ENCODE data around the gene FER.
A peak's percentile ranks its signal among the peaks of the same experiment; 100 is the strongest.
"Not testable (repeated sequence)": the region's sequence is repeated elsewhere in the genome, so short reads cannot be mapped to it uniquely, and the experiment has no call there.

Gene FER

DNA sequence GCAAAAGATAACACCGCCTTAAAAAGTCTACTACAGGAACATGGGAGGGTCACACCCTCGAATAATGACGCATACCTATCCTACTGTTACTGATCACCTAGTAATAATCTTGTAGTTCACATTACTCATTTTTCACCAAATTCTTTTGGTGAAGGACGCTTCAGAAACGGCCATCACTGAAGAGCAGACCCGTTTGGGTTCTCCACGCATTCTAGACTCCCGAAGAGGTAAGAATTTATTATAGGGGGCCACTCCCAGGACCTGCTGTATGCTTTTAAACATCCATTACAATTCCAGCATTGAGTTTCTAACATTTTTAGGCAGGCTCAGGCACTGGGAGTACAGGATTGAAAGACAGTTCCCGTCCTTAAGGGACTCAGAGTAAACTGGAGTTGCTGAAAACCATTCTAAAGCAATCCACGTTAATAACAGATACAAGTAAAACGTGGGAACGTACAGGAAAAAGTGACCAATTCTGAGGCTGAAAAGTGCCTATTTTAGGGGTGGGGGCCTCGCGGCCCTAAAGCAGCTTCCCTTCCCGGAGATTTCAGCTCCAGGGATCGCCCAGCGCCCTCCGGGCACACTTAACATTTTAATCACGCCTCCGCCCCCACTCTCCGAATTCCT, at the start of gene FER:
Gene FER, plus strand, starts transcription at position 124 of the 627 bp plus-strand sequence. CDS start 50,286 bp downstream, outside the sequence.
- no peaks in the 10 kb centered on the region for H3K9me3 Mint-ChIP-seq
- peaks cover 7% of the 10 kb centered on the region for H3K4me1 Mint-ChIP-seq (ENCODE audit: low read depth)
- H3K27me3 Mint-ChIP-seq: peaks cover 3% of the 10 kb centered on the region
- H3K4me3 Mint-ChIP-seq: peak within 1 kb of the TSS; percentile 98
- peaks cover 18% of the 10 kb centered on the region for H3K36me3 Mint-ChIP-seq (ENCODE audit: low read depth)
- intact Hi-C loops (cut with micrococcal nuclease): loop anchor here (1.0 to 5.0 kb wide), 3 partner anchors 18 to 659 kb away; partner anchors contain the start of gene PJA2
- H3K27ac Mint-ChIP-seq: peak within 1 kb of the TSS; percentile 99

DNA sequence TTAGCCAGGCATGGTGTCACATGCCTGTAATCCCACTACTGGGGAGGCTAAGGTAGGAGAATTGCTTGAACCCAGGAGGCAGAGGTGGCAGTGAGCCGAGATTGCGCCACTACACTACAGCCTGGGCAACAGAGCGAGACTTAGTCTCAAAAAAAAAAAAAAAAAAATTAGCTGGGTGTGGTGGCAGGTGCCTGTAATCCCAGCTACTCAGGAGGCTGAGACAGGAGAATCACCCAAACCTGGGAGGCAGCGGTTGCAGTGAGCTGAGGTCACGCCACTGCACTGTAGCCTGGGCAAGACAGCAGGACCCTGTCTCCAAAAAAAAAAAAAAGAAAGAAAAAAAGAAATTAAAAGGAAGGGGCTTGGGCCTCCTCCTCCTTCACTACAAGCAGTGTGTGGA, 47.3 kb upstream of the FER start:
- H3K4me1 Mint-ChIP-seq (ENCODE audit: low read depth); intact Hi-C loops (cut with micrococcal nuclease); H3K36me3 Mint-ChIP-seq (ENCODE audit: low read depth); H3K27me3 Mint-ChIP-seq; H3K4me3 Mint-ChIP-seq; H3K27ac Mint-ChIP-seq; H3K9me3 Mint-ChIP-seq: not testable (repeated sequence)

DNA sequence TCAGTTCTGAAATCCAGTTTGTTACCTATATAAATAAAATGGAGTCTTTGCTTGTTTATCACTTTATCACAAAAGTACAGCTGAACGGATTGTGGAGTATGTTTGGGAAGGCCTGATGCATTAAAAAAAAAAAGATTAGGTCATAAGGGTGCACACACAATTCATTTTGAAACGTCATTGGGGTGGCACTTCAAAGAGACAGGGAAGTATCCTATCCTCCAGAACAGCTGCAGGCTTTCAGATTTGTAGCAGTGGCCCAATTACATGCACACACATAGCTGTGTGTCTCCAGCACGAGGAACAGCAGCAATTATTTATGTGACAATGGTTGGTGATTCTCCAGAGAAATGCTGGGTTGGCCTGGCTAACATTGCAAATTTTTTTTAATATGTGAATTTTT, 46.8 kb upstream of the FER start:
- Mint-ChIP-seq H3K9me3 (no peaks in the 10 kb centered on the region), H3K27me3 (peaks cover 4% of the 10 kb centered on the region), H3K4me1 (ENCODE audit: low read depth) (no peaks in the 10 kb centered on the region), H3K36me3 (ENCODE audit: low read depth) (no peaks in the 10 kb centered on the region), H3K4me3 (no peak overlapping the region), H3K27ac (no peak overlapping the region)
- intact Hi-C loops (cut with micrococcal nuclease): no loop called here

DNA sequence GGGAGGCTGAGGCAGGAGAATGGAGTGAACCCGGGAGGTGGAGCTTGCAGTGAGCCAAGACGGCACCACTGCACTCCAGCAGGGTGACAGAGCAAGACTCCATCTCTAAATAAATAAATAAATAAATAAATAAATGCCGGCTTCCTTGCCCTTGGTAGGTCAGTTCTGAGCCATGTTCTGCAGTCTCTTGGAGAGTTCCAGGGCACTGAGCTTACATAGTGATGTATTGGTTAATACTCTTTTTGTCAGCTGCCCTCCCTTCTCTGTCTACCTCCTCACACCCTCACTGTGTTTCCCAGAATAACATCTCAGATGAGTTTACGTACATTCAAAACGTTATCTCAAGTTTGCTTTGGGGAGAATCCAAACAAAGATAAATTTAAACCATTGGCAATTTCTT, 45.2 kb upstream of the FER start:
- Mint-ChIP-seq H3K36me3 (ENCODE audit: low read depth) (no peaks in the 10 kb centered on the region), H3K4me3 (no peak overlapping the region), H3K27me3 (peaks cover 1% of the 10 kb centered on the region), H3K9me3 (no peaks in the 10 kb centered on the region), H3K27ac (no peak overlapping the region), H3K4me1 (ENCODE audit: low read depth) (no peaks in the 10 kb centered on the region)
- intact Hi-C loops (cut with micrococcal nuclease): no loop called here

DNA sequence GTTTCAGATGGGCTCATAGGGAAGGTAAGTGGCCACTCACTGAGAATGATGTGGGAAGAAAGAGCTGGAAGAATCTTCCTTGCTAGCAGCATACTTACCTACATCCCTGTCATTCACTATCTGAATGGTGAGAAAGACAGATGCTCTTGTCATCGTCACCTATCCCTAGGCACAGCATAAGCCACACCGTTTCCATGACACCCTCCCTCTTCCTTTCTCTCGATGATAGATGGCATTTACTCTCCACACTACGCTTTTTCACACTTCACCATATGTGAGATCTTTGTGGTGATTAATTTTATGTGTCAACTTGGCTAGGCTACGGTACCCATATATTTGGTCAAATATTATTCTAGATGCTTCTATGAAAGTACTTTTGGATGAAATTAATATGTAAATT, 44.4 kb upstream of the FER start:
- H3K4me3 Mint-ChIP-seq: no peak overlapping the region
- H3K9me3 Mint-ChIP-seq: no peaks in the 10 kb centered on the region
- no peaks in the 10 kb centered on the region for H3K4me1 Mint-ChIP-seq (ENCODE audit: low read depth)
- peaks cover 1% of the 10 kb centered on the region for H3K27me3 Mint-ChIP-seq
- H3K27ac Mint-ChIP-seq: no peak overlapping the region
- no peaks in the 10 kb centered on the region for H3K36me3 Mint-ChIP-seq (ENCODE audit: low read depth)
- intact Hi-C loops (cut with micrococcal nuclease): no loop called here

DNA sequence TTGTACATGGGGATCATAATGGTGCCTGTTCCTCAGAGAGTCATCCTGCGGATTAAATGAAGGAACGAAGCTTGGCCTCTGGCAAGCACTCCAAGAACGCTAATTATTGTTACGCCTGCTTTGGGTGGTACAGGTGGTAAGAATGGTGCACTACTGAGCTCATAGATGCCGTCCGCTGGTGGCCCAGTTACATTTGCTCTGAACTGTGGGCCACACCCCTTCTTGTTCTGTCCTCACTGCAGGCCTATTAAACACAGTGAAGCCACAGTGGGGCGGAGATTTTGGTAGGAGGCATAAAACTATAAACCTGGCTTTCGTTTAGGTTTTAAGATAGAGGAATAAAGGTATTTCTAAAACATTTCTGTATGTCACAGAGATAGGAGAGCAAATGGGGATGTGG, 40.6 kb upstream of the FER start:
- intact Hi-C loops (cut with micrococcal nuclease): no loop called here
- Mint-ChIP-seq H3K27ac (no peak overlapping the region), H3K4me1 (ENCODE audit: low read depth) (no peaks in the 10 kb centered on the region), H3K9me3 (no peaks in the 10 kb centered on the region), H3K27me3 (peaks cover 1% of the 10 kb centered on the region), H3K36me3 (ENCODE audit: low read depth) (no peaks in the 10 kb centered on the region), H3K4me3 (no peak overlapping the region)

DNA sequence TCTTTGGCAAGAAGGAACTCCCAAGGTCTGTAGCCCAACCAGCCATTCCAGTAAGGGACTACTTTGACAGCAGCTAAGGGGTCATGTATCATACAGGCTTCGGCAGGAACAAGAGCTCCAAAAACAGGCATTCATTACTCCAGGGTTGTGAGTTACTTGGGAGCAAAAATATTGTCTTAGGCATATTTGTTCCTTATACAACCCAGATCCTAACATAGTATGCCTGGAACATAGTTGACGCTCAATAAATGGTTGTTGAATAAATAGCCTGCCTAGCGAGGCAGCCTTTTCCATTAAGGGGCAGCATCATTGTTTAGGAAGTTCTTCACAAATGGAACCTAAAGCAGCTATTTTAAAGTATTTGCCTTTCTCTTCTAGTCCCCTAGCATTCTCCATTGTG, 35.8 kb upstream of the FER start:
- Mint-ChIP-seq H3K4me3 (no peak overlapping the region), H3K4me1 (ENCODE audit: low read depth) (no peaks in the 10 kb centered on the region), H3K27me3 (no peaks in the 10 kb centered on the region), H3K36me3 (ENCODE audit: low read depth) (no peaks in the 10 kb centered on the region), H3K27ac (no peak overlapping the region), H3K9me3 (no peaks in the 10 kb centered on the region)
- intact Hi-C loops (cut with micrococcal nuclease): no loop called here

DNA sequence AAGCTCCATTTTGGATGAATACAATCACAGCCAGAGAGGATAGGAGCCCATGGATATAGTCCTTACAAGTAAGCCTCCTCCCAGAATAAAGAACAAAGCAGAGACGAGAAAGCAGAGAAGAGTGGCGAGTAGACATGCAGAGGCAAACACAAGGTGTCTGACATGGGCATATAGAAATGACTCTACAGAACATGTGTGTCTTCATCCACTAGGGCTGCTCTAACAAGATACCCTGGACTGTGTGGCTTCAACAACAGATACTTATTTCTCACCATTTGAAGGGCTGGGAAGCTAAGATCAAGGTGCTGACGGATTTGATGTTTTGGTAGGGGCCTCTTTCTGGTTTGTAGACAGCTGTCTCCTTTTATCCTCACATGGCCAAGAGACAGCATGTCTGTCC, 32.3 kb upstream of the FER start:
- Mint-ChIP-seq H3K27ac (no peak overlapping the region), H3K9me3 (no peaks in the 10 kb centered on the region), H3K4me3 (no peak overlapping the region), H3K4me1 (ENCODE audit: low read depth) (peaks cover 10% of the 10 kb centered on the region), H3K27me3 (no peaks in the 10 kb centered on the region), H3K36me3 (ENCODE audit: low read depth) (no peaks in the 10 kb centered on the region)
- intact Hi-C loops (cut with micrococcal nuclease): no loop called here

DNA sequence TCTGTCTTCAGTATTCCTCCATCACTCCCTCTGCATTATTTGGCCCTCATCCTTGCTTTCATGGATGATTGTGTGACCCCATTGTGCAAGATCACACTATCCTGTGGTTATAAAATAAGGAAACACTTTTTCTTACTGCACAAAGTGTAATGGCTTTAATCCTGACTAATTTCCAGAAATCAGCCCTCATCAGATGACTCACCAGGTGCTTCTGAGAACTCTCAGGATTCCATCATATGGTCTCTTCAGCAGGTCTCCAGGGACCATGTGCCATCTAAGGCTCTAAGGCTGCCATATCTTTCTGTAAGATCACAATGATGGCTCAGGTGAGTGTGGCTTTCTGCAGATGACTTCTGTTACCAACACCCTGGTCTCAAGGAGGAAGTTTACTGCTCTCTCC, 27.3 kb upstream of the FER start:
- Mint-ChIP-seq H3K4me3 (no peak overlapping the region), H3K27me3 (no peaks in the 10 kb centered on the region), H3K9me3 (no peaks in the 10 kb centered on the region), H3K4me1 (ENCODE audit: low read depth) (peaks cover 23% of the 10 kb centered on the region), H3K27ac (no peak overlapping the region), H3K36me3 (ENCODE audit: low read depth) (no peaks in the 10 kb centered on the region)
- intact Hi-C loops (cut with micrococcal nuclease): loop anchor here (10.0 kb wide), 1 partner anchor 336 kb away; the partner anchor contains the start of gene FBXL17

DNA sequence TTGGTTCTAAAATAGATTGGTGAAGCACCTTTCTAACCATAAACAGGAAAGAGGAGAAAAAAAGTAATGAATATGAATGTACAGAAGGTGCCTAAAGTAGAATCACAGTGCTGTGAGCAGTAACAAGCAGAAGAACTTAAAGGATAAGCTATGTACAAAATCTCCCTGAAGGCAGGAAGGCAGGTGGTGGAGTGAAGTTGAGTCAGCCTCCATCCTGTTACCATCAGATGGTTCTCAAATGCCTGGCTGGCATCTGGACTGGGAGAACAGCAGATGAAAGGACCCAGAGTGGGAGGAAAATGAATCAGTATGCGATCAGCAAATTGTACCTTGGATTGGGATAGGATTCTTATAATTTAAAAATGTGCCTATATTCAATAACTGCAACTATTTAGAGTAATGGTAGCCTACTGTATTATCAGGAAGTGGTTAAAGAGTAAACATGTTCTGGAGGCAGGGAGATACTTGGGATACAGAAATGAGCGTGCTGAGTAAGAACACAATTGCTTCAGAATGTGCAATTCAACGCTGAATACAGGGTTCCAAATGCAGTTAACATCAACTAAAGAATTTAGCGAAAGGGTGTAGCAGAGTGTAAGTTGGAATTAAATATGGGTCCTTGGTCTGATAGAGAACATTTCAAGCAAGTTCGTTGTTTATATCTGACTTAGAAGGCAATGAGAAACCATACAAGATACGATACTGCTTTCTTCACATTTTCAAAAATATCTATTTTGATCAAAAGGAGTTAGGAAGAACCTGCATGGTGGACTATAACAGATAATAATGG, 21.1 kb upstream of the FER start:
- H3K9me3 Mint-ChIP-seq: no peaks in the 10 kb centered on the region
- H3K36me3 Mint-ChIP-seq (ENCODE audit: low read depth): peaks cover 9% of the 10 kb centered on the region
- no peaks in the 10 kb centered on the region for H3K27me3 Mint-ChIP-seq
- H3K27ac Mint-ChIP-seq: peak overlapping the region; percentile 99
- intact Hi-C loops (cut with micrococcal nuclease): loop anchor here (5.0 to 10.0 kb wide), 2 partner anchors 44 to 342 kb away; partner anchors contain the start of gene FBXL17
- H3K4me3 Mint-ChIP-seq: peak overlapping the region; percentile 85
- peaks cover 43% of the 10 kb centered on the region for H3K4me1 Mint-ChIP-seq (ENCODE audit: low read depth)

DNA sequence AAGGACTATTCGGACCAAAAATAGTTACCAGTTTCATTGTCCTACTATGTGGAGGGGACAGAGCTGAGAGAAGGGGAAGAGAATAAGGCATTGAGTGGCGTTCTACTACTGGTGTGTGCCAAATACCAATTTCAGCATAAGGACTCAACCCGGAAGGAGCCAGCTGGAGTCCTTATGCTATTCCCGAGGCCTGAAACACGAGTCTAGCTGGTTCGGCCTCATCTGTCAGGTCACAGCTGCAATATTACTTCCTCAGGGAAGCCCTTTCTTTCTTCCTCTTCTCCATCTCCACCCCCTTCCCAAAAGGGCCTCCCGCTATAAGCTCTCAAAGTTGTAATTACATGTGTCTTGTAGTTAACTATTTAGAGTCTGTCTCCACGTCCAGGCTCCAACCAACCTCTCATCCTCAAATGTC, 20.5 kb upstream of the FER start:
- Mint-ChIP-seq H3K27me3 (no peaks in the 10 kb centered on the region), H3K9me3 (no peaks in the 10 kb centered on the region), H3K4me1 (ENCODE audit: low read depth) (peaks cover 44% of the 10 kb centered on the region), H3K36me3 (ENCODE audit: low read depth) (peaks cover 9% of the 10 kb centered on the region), H3K4me3 (peak overlapping the region; percentile 85), H3K27ac (peak overlapping the region; percentile 99)
- intact Hi-C loops (cut with micrococcal nuclease): loop anchor here (5.0 to 10.0 kb wide), 2 partner anchors 45 to 342 kb away; partner anchors contain the start of gene FBXL17

DNA sequence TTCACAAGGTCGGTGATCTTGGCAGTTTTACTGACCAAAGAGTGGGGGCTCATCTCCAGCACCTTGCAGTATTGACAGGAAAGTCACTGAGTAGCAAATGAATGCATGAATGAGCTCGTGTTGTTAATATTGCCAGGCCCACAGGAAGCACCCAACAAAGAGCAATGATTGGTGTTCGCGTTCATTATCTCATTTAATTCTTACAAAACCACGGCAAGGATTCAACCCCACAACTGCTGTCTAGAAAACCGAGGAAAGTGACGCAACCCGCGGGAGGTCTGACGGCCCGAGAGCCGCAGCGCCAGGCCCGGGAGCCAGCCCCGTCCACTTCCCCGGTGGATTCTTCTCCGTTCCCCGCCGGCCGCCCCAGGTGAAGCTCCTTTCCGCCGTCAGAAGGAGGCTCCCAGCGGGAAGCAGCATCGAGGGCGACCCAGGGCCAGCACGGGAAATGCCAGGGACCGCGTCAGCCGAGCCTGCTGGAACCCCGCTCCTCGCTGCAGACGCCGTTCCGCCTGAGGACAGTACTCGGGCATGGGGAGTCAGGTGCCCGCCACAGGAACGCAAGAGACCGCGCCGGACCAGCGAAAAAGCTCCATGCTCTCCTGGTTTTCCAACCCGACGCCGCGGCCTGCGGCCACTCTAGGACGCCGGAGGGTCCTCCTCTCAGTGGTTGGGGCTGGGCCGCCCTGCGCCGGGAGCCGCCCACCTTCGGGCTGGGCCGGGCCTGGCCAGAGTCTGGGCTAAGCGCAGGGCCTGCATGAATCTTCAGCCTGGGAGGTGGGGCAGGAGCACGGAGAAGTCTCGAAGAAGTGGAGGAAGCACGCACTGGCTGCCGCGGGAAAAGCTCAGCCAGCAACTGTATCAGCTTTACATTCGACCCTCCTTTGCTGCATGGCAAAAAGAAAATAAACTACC, 19.8 kb upstream of the FER start:
- Mint-ChIP-seq H3K4me3 (peak overlapping the region; percentile 85), H3K4me1 (ENCODE audit: low read depth) (peaks cover 50% of the 10 kb centered on the region), H3K9me3 (no peaks in the 10 kb centered on the region), H3K27me3 (no peaks in the 10 kb centered on the region), H3K27ac (peak overlapping the region; percentile 99), H3K36me3 (ENCODE audit: low read depth) (peaks cover 9% of the 10 kb centered on the region)
- intact Hi-C loops (cut with micrococcal nuclease): loop anchor here (5.0 to 10.0 kb wide), 2 partner anchors 46 to 343 kb away; partner anchors contain the start of gene FBXL17

DNA sequence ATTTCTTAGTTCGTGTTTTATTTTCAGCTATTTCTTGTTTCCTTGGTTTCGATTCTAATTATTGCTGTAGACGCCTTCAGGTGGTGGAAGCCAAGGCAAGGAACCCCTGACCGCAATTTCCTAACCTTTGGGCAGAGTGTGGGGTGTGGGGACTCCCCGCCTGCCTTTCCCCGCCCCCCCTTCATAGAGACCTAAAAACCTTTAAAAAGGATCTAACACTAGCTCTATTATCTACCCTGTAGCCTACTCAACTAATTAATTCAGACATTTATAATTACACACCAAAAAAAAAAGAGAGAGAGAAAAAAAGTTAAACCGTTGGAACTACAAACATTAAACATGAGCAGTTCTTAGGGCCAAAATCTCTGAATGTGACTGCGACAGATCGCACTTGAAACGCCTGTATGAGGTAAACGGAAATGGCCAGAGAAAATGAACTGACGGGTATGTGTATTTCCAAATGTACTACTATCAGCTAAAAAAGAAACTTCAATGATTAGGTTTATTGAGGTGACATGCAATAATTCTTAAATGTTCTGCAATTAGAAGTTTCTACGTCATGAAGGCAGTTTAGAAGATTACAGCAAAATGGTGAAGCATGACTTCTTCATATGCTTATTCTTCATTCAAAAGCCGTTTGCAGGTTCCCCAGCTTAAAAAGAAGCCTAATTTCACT, 19.0 kb upstream of the FER start:
- H3K9me3 Mint-ChIP-seq: no peaks in the 10 kb centered on the region
- intact Hi-C loops (cut with micrococcal nuclease): loop anchor here (5.0 to 10.0 kb wide), 2 partner anchors 46 to 344 kb away; partner anchors contain the start of gene FBXL17
- peak overlapping the region; percentile 99 for H3K27ac Mint-ChIP-seq
- peaks cover 9% of the 10 kb centered on the region for H3K36me3 Mint-ChIP-seq (ENCODE audit: low read depth)
- peaks cover 50% of the 10 kb centered on the region for H3K4me1 Mint-ChIP-seq (ENCODE audit: low read depth)
- H3K4me3 Mint-ChIP-seq: peak overlapping the region; percentile 85
- no peaks in the 10 kb centered on the region for H3K27me3 Mint-ChIP-seq

Data from dendritic cell treated with granulocyte-macrophage colony-stimulating factor and Interleukin-4, amounts not matched to agents 40 ng/mL and 50 ng/mL, for 4 days (primary cell).